GM18508 (cell line): ENCODE data around the gene ANO2.
"Not testable (repeated sequence)": the region's sequence is repeated elsewhere in the genome, so short reads cannot be mapped to it uniquely, and the experiment has no call there.

Experiments used
- ATAC-seq: cut with Tn5 transposase; IDR thresholded peaks from one replicate; pipeline ENCODE4 v1.9.1; 2021; ENCODE audit warnings: moderate number of reproducible peaks; ENCODE audit not compliant: insufficient read depth, unreplicated experiment

Gene ANO2

GRCh38 chr12:5861416-5861815 is 83.6 kb downstream of the ANO2 start:
- no peak for ATAC-seq

- no peak for ATAC-seq
These were observed 88.4 kb downstream of the ANO2 start for GRCh38 chr12:5856692-5857091.

- ATAC-seq = no peak
These were observed 98.1 kb downstream of the ANO2 start for GRCh38 chr12:5846950-5847349.

- no peak for ATAC-seq
These were observed 104.1 kb downstream of the ANO2 start for GRCh38 chr12:5840944-5841343.

- ATAC-seq = no peak
These were observed 114.9 kb downstream of the ANO2 start for GRCh38 chr12:5830111-5830510.

- ATAC-seq = no peak
These were observed 117.5 kb downstream of the ANO2 start for GRCh38 chr12:5827591-5827990.

GRCh38 chr12:5825761-5826160 is 119.3 kb downstream of the ANO2 start:
- ATAC-seq = not testable (repeated sequence)

- ATAC-seq = not testable (repeated sequence)
These were observed 126.2 kb downstream of the ANO2 start for GRCh38 chr12:5818877-5819276.

GRCh38 chr12:5817246-5817645 is 127.8 kb downstream of the ANO2 start:
- no peak for ATAC-seq

GRCh38 chr12:5809586-5809985 is 135.5 kb downstream of the ANO2 start:
- no peak for ATAC-seq

GRCh38 chr12:5808981-5809380 is 136.1 kb downstream of the ANO2 start:
- no peak for ATAC-seq

- no peak for ATAC-seq
These were observed 137.4 kb downstream of the ANO2 start for GRCh38 chr12:5807514-5808219.

GRCh38 chr12:5807090-5807414 is 138.0 kb downstream of the ANO2 start:
- no peak for ATAC-seq

GRCh38 chr12:5806371-5807089 is 138.5 kb downstream of the ANO2 start:
- ATAC-seq = no peak

- no peak for ATAC-seq
These were observed 141.5 kb downstream of the ANO2 start for GRCh38 chr12:5803532-5803931.

GRCh38 chr12:5798242-5799015 is 146.6 kb downstream of the ANO2 start:
- no peak for ATAC-seq

- no peak for ATAC-seq
These were observed 147.4 kb downstream of the ANO2 start for GRCh38 chr12:5797661-5798060.

GRCh38 chr12:5796959-5797225 is 148.2 kb downstream of the ANO2 start:
- no peak for ATAC-seq

GRCh38 chr12:5796171-5796958 is 148.7 kb downstream of the ANO2 start:
- no peak for ATAC-seq

GRCh38 chr12:5794156-5794555 is 150.9 kb downstream of the ANO2 start:
- no peak for ATAC-seq

GRCh38 chr12:5792343-5792742 is 152.7 kb downstream of the ANO2 start:
- no peak for ATAC-seq
